ENCODE results near the gene KIF1C. TPM values are rescaled to one million over a fixed set of nuclear protein-coding genes. Genes with fewer than 3 reads are reported as not detected.

KIF1C gene
- total RNA-seq: 46.9 TPM

DNA sequence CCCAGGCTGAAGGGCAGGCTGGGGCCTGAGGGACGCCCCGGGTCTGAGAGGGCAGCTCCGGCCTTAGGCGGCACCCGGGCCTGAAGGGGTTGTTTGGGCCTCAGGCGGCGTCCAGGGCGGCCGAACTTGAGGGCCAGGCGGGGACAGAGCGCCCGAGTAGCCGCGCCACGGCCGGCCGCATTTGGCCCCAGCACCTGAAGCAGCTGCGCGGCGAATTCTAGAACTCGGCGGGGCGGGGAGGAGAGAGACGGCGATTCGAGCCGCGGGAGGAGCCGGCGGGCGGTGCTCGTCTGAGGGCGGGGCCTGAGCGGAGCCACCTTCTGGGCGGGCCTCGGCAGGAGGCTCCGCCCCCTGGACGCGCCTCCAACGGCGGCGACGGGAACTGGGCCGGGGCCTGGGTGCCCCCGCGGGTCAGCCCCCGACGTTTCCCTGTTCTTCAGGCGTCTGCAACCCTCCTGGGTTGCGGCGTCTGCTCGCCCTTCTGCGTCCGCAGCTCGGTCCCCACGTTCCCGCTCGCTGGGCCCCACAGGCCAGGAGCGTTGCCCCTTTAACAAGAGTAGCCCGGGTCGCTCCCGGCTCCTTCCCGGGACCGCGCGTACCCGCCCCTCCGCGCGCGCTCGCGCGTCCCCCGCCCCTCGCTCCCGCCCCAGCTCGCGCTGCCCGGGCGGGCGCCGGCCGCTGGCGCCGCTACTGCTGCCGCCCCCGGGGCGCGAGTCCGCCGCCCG lies at the start of gene KIF1C, which contains the start of gene INCA1:
KIF1C (plus strand) TSS at position 649 of the 725 bp plus-strand sequence. CDS start 2,297 bp downstream, outside the sequence.
INCA1 (minus strand) TSS at position 221 of the 725 bp plus-strand sequence. CDS start 3,085 bp downstream, outside the sequence.
- intact Hi-C loops (cut with DNase I): loop anchor here (5.0 kb wide), 1 partner anchor 50 kb away; the partner anchor contains the start of gene PFN1
- TF ChIP-seq, protein P1, sequence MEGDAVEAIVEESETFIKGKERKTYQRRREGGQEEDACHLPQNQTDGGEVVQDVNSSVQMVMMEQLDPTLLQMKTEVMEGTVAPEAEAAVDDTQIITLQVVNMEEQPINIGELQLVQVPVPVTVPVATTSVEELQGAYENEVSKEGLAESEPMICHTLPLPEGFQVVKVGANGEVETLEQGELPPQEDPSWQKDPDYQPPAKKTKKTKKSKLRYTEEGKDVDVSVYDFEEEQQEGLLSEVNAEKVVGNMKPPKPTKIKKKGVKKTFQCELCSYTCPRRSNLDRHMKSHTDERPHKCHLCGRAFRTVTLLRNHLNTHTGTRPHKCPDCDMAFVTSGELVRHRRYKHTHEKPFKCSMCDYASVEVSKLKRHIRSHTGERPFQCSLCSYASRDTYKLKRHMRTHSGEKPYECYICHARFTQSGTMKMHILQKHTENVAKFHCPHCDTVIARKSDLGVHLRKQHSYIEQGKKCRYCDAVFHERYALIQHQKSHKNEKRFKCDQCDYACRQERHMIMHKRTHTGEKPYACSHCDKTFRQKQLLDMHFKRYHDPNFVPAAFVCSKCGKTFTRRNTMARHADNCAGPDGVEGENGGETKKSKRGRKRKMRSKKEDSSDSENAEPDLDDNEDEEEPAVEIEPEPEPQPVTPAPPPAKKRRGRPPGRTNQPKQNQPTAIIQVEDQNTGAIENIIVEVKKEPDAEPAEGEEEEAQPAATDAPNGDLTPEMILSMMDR (IDR thresholded peaks at IDR 0.05): peak in 1 of 3 experiments; percentile 27
- TF ChIP-seq POLR2AphosphoS5 (IDR thresholded peaks at IDR 0.05; ENCODE audit: insufficient read depth in 1 of 2, low read depth in 1 of 2) (peak; percentile 35 to 85), POLR2A (IDR thresholded peaks at IDR 0.05) (peak in 1 of 2 donors; percentile 66)
- Histone ChIP-seq H3K36me3 (peaks cover 0 to 13% of the 10 kb centered on the region in 2 donors), H3K27me3 (no peaks in the 10 kb centered on the region), H3K27ac (peak within 1 kb of the TSS; percentile 89), H3K4me1 (peaks cover 33% of the 10 kb centered on the region), H3K4me3 (peak within 1 kb of the TSS; percentile 85 to 95), H3K9me3 (no peaks in the 10 kb centered on the region)
- DNase-seq (ENCODE audit: extremely low spot score in 2 of 2): no peak

DNA sequence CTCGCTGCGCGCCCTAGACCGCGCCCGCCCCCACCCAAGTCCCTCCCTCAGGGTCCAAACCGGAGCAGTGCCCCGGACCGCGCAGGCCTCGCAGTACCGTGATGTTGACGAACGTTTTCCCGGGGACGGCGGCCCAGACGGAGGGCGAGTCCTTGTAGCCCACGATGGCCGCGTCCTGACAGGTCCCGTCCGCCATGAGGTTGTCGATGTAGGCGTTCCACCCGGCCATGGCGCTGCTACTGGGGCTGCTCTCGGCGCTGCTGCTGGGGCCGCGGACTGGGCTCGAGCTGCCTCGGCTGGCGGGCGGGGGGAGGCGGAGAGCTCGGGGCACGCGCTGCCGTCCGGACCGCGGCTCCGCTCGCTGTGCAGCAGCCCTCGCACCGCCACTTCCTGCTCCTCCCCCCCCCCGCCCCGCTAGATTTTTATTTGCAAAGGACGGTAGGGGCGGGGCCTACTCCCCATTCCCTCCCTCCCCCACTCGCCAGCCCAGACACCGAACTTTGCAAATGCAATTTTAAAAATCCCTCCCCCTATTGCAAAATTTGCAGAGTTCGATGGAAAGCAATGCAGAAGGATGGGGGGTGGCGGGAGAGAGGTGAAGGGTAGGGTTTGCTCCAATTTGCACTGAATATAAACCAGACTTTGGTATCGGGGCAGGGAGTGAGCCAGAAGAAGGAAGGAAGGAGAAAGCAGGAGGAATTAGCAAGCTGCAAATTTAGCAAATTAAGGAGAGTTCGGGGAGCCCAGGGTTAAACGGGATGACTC lies 49.4 kb upstream of the KIF1C start, which contains the start of gene PFN1:
PFN1 (minus strand) TSS at position 365 of the 765 bp plus-strand sequence; CDS start at position 229, 136 bp downstream.
- no peak for DNase-seq (ENCODE audit: extremely low spot score in 2 of 2)
- Histone ChIP-seq H3K4me1 (peaks cover 40% of the 10 kb centered on the region), H3K9me3 (no peaks in the 10 kb centered on the region), H3K27ac (peak within 1 kb of the TSS; percentile 95), H3K36me3 (peaks cover 0 to 22% of the 10 kb centered on the region in 2 donors), H3K27me3 (no peaks in the 10 kb centered on the region), H3K4me3 (peak within 1 kb of the TSS; percentile 91 to 99)
- intact Hi-C loops (cut with DNase I): loop anchor here (5.0 kb wide), 1 partner anchor 49 kb away; the partner anchor contains the start of genes INCA1 and KIF1C
- TF ChIP-seq POLR2AphosphoS5 (IDR thresholded peaks at IDR 0.05; ENCODE audit: insufficient read depth in 1 of 2, low read depth in 1 of 2) (peak; percentile 49 to 56), POLR2A (IDR thresholded peaks at IDR 0.05) (peak in 1 of 2 donors; percentile 93)
- TF ChIP-seq, protein P1 (IDR thresholded peaks at IDR 0.05): no peak

DNA sequence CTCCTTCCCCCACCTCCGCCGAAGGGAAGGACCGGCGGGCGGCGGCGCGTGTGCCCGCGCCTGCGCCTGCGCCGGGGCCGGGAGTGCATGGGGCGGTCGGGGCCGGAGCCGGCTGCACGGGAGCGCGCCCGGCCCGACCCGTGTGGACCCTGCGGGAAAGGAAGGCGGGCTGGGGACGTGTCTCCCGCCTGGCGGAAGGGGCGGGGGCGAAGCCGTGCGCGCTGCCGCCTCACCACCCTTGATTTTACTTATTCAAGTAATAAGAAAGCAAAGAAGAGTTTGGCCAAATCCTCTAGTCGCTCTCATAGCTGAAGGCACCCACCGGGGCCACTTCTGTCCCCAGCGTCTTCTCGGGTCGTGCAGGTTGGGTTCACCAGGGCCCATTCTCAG lies 48.8 kb upstream of the KIF1C start:
- peaks cover 0 to 20% of the 10 kb centered on the region in 2 donors for H3K36me3 ChIP-seq
- peak overlapping the region; percentile 95 for H3K27ac ChIP-seq
- no peaks in the 10 kb centered on the region for H3K9me3 ChIP-seq
- no peak for TF ChIP-seq POLR2AphosphoS5 (IDR thresholded peaks at IDR 0.05; ENCODE audit: insufficient read depth in 1 of 2, low read depth in 1 of 2)
- TF ChIP-seq, protein P1 (IDR thresholded peaks at IDR 0.05): no peak
- TF ChIP-seq POLR2A (IDR thresholded peaks at IDR 0.05): peak in 1 of 2 donors; percentile 55
- DNase-seq (ENCODE audit: extremely low spot score in 2 of 2): no peak
- peaks cover 45% of the 10 kb centered on the region for H3K4me1 ChIP-seq
- H3K27me3 ChIP-seq: no peaks in the 10 kb centered on the region
- intact Hi-C loops (cut with DNase I): loop anchor here (5.0 kb wide), 1 partner anchor 48 kb away; the partner anchor contains the start of genes INCA1 and KIF1C
- peak overlapping the region; percentile 91 to 99 for H3K4me3 ChIP-seq

DNA sequence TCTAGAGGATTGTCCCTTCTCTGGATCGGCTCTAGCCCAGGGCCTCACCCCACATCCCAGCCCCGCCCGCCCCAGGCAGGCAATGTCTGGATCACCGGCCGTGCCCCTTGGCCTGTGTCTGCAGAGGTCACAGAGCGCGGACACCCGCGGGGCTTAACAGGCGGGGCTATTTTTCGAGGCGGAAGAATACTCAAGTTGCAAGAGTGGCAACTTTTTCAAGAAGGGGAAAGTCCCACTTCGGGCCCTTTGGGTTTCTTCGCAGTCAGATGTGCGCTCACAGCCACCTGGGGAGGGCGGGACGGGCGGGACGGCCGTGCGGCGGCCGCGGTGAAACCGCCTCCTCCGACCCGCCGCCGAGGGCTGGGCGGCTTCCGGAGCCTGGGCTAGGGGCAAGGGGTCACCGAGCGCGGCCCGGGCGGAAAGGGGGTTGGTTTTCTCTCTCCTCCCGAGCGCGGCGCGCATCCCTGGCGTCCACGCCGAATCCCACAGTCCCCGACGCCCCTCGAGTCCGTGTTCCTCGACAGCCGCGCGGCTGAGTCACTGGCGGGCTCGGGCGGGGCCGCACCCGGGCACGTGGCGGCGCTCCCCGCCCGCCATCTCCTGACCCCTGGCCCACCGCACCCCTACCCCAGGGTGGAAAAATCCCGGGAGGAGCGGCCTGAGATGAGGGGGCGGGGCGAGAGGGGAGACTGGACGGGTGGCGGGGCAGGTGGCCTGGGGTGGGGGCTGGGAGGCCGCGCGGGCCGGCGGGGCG lies 48.3 kb upstream of the KIF1C start:
- no peaks in the 10 kb centered on the region for H3K27me3 ChIP-seq
- H3K27ac ChIP-seq: peak overlapping the region; percentile 95
- peaks cover 0 to 17% of the 10 kb centered on the region in 2 donors for H3K36me3 ChIP-seq
- H3K4me3 ChIP-seq: peak overlapping the region; percentile 91 to 99
- H3K4me1 ChIP-seq: peaks cover 41% of the 10 kb centered on the region
- TF ChIP-seq POLR2A (IDR thresholded peaks at IDR 0.05) (no peak), POLR2AphosphoS5 (IDR thresholded peaks at IDR 0.05; ENCODE audit: insufficient read depth in 1 of 2, low read depth in 1 of 2) (peak in 1 of 2 donors; percentile 61)
- TF ChIP-seq, protein P1 (IDR thresholded peaks at IDR 0.05): no peak
- no peak for DNase-seq (ENCODE audit: extremely low spot score in 2 of 2)
- H3K9me3 ChIP-seq: no peaks in the 10 kb centered on the region
- intact Hi-C loops (cut with DNase I): loop anchor here (5.0 kb wide), 1 partner anchor 48 kb away; the partner anchor contains the start of genes INCA1 and KIF1C
